Glomerular endothelial cell (primary cell): Measurements from ENCODE around the gene CELF2. TPM values are rescaled to one million over a fixed set of nuclear protein-coding genes. Genes with fewer than 3 reads are reported as not detected.

ENCODE experiments used
- DNase-seq: peaks from one replicate; pipeline ENCODE4 v3.0.0-alpha.2; 2011; ENCODE audit warnings: low read depth, low spot score; ENCODE audit errors: extremely low read depth
- total RNA-seq: library from RNA; depleted of rRNA; stranded (reverse); fragments of >200 nt; gene quantifications from 2 replicates; pipeline ENCODE4 v1.2.3, GENCODE V29; 2015

CELF2 gene
- total RNA-seq, 1 donor from 2014 or later: 31.3 TPM

DNA sequence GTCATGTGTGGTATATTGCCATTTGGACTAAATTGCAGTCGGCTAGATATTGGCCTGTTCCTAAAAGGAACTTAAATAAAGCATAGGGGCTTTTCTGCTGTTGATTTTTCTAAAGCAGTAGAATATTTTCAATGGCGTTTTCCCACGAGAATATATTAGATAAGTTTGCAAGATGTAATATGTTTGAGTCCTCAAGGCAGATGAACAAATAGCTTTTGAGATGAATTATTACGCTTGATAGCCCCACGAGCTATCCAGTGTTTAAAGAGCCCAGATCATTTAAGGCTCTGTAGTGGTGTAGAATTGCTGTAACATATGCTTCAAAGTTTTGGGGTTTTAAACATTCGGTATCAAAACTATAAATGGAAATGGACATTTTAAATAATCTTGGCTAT is 2.9 kb downstream of the CELF2 start:
- DNase-seq: no peak

- no peak for DNase-seq
Observed at GRCh38 chr10:11022213-11022612, 4.5 kb downstream of the CELF2 start.

DNA sequence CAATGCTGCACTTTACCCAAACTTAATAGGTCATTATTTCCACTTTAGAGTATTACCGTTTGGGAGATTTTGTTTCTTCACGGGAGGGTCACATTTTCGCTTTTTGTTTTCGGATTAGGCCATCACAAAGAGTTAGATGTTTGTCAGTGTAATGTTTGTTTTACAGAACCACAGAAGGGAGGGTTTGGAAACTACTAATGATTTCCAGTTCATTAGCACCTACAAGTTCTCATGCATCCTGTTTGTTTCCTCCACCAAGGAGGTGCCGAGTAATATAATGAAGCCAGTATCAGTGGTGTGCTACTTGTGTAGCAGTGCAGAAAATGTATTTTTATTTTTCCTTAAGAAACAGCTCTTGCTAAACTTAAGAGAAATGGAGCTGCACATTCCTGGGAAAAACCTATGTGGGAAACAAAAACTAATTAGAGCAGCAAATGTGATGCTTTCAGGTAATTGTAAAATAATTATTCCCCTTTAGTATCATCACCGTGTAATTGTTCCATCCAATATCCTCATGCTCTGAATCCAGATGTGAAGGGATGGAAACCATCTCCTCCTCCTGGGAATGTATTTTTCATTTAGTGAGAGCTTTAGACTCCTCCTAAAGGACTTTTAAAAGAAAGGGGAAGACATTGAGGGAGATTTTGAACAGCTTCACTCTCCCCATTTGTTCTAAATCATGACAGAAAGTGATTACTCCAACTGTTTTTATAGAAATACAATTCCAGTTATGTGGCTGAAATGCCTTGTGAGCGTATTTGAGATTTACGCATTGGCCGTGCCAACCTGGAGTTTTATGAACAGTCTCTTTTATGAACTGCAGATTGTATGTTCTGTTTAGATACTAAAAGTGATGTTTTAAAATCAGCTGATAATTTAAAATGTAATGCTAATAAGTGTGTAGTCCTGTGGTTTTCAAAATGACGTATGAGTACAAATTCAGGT is 5.6 kb downstream of the CELF2 start:
- DNase-seq: no peak

- DNase-seq: peak; percentile 56
Observed at GRCh38 chr10:11024596-11024995, 6.9 kb downstream of the CELF2 start.

GRCh38 chr10:11025978-11026377 is 8.3 kb downstream of the CELF2 start:
- DNase-seq: no peak

- DNase-seq: no peak
Observed at GRCh38 chr10:11026773-11027172, 9.1 kb downstream of the CELF2 start.

DNA sequence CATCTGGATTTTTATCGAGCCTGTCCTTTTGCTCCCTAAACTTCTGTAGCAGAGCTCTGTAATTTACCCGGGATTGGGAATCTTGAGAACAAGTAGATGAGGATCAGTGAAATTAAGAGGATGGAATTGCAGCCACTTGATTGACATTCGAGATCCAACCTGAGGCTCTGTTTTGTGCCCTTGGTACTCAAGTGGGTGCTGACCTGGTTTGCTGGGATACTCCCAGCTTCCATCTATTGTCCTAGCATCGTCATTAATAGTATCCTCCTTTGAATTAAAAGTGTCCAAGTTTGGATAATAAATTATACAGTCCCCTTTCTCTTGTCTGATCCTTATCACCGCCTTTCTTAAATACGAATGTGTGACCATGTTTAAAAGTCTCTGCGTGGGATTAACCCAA is 17.1 kb downstream of the CELF2 start:
- no peak for DNase-seq

DNA sequence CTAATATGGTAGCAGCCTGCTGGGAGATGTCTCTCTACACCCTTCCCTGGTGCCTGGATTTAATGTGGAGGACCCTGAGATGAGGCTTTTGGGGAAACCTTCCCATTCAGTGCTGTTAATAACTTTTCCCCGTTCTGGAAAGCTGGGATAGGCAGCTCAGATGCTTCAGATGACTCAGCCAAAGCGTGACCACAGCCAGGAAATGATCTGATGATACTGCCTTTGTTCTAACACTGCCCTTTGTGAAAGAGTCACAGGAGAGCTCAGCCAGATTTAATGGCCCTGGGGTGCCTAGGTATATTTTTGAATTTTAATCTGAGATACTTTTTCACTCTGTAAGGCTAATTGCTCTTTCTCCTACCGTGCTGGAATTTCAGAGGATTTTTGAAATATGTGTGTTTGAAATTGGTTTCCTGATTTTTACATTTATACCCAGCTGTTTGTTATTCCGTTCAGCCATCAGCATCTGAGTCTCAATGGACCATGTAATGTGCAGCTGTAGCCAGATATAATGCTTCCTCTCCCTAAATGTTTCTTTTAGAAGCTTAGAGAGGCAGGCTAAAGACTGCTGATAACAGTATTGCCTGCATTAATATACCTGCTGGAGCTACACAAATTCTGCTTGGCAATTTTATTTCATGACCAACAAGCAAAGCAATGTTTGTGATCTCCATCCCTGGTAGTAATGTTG is 17.8 kb downstream of the CELF2 start:
- peak; percentile 82 for DNase-seq

DNA sequence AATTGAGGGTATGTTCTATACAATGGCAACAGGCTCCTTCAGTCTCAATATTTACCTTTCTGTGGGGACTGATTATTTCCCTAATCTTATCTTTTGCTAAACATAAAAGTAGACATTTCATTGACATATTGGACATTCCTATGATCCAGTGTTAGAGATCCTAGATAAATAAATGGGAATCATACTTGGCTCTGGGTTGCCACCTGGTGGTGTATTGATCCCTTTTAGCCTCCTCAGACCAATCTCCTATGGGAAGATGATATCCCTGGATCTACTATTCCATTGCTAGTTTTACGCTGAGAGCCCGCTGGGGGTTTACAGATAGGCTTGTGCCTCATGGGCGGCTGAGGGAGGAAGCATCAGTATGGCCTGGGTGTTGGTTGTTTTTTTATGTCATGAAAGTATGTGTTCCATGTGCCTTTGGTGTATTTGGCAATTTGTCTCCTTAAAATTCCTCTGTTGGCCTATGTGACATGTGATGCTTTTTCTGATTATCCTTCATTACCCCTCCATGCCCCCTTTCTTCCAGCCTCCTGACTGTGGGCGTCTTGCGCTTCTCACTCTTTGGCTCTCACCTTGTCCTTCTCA is 18.8 kb downstream of the CELF2 start:
- peak; percentile 63 for DNase-seq

DNA sequence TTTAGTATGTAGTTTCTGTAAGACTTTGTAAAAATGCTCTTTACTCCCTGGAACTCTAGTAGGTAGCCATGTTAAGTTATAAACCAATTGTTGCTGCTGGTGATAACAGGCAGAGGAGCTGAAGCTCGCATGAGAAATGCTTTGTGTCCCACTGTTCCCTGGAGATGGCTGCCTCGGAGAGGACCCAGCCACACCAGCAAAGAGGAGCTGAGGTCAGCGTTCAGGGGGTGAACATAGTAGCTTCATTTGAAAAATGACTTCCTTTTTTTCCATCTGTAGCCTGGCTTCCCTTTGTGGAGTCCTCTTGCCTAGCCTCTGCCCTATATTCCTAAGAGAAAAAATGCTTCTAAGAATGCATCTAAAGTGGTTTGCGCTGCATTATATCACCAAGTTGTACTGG is 20.3 kb downstream of the CELF2 start:
- DNase-seq: no peak

DNA sequence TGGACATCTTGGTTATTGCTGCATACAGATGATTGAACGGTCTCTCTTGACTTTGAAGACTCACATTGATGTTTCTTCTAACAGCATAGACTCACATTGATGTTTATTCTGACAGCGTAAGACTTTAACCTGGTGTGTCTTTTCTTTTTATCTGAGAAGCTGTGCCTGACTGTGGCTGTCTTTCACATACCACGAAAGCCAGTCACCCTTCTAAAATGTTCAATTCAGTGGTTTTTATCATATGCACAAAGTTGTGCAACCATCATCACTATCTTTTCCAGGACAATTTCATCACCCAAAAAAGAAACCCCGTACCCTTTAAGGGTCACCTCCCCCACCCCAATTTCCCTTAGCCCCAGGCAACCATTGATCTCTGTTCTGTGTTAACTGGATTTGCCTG is 24.7 kb downstream of the CELF2 start:
- DNase-seq: no peak

DNA sequence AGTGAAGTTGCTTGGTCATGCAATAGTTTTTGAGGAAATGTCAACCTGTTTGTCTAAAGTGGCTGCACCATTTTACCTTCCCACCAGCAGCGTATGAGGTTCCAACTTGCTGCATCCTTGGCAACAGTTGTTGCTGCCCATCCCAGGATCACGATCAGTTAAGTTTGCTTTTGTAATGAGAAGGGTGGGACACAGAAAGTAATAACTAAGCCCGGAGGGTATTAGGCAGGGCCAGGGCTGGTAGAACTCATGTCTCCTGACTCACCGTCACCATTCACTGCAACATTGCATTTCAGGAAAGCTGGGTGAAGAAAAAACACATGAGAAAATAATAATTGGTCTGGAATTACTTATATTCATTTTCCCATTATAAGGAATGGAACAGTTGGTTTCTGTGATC is 25.4 kb downstream of the CELF2 start:
- no peak for DNase-seq

GRCh38 chr10:11043446-11044127 is 25.9 kb downstream of the CELF2 start:
- DNase-seq: no peak

- DNase-seq: no peak
Observed at GRCh38 chr10:11045487-11045886, 27.8 kb downstream of the CELF2 start.

DNA sequence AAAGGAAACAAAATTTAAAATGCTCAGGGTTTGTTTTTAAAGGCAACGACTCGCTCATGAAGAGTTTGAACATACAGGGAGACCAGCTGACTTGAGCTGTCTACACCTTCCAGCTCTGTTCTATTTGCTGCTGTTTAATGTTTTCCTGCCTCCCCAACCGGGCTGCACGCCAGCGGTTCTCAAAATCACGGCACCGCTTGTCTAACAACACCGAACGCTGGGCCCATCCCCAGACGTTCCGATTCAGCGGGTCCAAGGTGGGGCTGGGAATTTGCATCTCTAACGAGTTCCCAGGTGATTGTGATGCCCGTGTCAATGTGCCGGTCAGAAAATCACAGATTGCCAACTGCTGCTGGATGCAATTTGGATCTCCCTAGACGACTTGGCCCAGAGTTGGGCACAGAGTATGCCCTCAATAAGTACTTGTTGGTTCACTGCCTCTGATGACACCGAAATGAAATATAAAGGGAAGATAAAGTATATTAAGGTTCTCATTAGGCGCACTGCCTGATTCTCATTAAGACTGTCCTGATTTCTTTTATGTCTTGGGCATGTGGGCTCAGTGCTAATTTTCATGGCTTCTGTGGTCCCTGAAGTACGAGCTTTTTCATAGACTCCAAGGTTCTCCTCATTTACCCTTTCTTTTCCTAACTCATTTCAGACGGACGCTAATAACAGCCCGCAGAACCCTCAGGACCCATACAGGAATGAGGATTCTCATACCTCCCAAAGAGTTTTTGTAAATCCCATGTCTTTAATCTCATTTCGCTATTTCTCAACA is 28.5 kb downstream of the CELF2 start:
- no peak for DNase-seq

- DNase-seq: no peak
Observed at GRCh38 chr10:11046776-11047160, 29.1 kb downstream of the CELF2 start.

GRCh38 chr10:11048707-11049278 is 31.1 kb downstream of the CELF2 start:
- DNase-seq: no peak

GRCh38 chr10:11049806-11050205 is 32.1 kb downstream of the CELF2 start:
- DNase-seq: no peak

DNA sequence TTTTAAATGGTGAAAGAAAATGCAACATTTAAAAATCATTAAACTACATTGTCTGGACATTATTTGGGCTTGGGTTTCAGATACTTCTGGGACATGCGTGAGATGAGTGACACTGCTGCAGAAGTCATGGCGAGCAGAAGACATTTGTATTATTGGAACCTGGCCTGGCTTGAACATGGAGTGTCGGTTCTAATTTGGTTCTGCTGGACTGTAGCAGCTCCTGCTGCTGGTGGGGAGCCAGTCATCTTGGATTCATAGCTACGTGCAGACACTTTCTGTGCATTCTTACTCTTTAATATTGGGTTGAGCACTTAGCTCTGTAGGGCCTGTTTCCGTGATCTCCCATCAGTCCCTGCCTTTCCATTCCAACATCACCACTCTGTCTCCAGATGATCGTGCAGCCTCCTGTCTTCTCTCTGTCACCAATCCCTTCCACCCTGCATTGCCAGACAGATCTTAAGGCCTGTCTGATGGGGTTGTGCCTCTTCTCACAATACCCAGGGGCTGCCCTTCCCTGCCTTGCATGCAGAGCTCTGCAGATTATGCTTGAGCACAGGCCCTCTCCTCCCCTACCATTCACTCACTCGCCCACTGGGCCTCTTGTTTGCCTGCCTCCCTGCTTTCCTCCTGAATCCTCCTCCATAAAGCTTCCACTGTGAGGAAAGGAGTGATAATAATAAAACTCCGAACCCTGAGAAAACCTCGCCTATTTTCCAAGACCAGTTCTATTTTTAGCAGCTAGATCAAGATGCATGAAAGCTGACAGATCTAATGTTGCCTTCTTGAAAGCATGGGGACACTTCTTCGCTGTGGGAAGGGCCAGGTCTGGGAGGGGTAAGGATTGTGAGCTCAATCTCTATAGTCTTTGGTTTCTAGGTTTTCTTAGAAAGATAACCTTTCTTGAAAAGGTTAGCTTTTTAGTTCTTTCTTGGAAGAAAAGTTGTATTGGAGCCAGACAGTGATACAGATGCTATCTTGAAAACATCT is 32.9 kb downstream of the CELF2 start:
- no peak for DNase-seq
